ENCODE results near the gene WDR37. TPM values are rescaled to one million over a fixed set of nuclear protein-coding genes. Genes with fewer than 3 reads are reported as not detected.
A peak's percentile ranks its signal among the peaks of the same experiment; 100 is the strongest.

WDR37 gene
- total RNA-seq, 1 donor from 2014 or later, result 13.6 TPM

- Mint-ChIP-seq H3K9me3 (ENCODE audit: unreplicated experiment) (peaks cover 41% of the 10 kb centered on the region), H3K36me3 (ENCODE audit: unreplicated experiment) (peaks cover 5% of the 10 kb centered on the region), H3K27ac (ENCODE audit: unreplicated experiment) (no peak overlapping the region), H3K27me3 (ENCODE audit: unreplicated experiment) (peaks cover 31% of the 10 kb centered on the region), H3K4me1 (ENCODE audit: unreplicated experiment) (no peaks in the 10 kb centered on the region), H3K4me3 (ENCODE audit: unreplicated experiment) (no peak overlapping the region)
- peak; percentile 56 for DNase-seq (ENCODE audit: extremely low spot score, unreplicated experiment)
- no peak for TF ChIP-seq CTCF (IDR thresholded peaks at IDR 0.05)
Measured at GRCh38 chr10:1141261-1141660, 85.1 kb downstream of the WDR37 start.

DNA sequence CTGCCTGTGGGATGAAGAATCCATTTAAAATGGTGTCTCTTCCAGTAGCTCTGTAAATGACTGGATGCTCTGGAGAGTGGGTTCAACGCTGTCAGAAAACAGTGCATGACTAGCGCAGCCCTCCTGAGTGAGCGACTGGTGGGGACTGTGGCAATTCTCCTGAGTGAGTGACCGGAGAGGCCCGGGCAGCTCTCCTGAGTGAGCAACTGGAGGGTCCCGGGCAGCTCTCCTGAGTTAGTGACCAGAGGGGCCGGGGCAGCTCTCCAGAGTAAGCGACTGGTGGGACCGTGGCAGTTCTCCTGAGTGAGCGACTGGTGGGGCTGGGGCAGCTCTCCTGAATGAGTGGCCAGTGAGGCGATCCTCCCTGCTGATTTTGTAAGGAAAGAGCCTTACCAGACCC lies 85.5 kb downstream of the WDR37 start:
- DNase-seq (ENCODE audit: extremely low spot score, unreplicated experiment), result peak; percentile 64
- Mint-ChIP-seq H3K4me3 (ENCODE audit: unreplicated experiment) (no peak overlapping the region), H3K27me3 (ENCODE audit: unreplicated experiment) (peaks cover 31% of the 10 kb centered on the region), H3K4me1 (ENCODE audit: unreplicated experiment) (no peaks in the 10 kb centered on the region), H3K36me3 (ENCODE audit: unreplicated experiment) (peaks cover 5% of the 10 kb centered on the region), H3K9me3 (ENCODE audit: unreplicated experiment) (peaks cover 42% of the 10 kb centered on the region), H3K27ac (ENCODE audit: unreplicated experiment) (no peak overlapping the region)
- TF ChIP-seq CTCF (IDR thresholded peaks at IDR 0.05), result no peak

DNA sequence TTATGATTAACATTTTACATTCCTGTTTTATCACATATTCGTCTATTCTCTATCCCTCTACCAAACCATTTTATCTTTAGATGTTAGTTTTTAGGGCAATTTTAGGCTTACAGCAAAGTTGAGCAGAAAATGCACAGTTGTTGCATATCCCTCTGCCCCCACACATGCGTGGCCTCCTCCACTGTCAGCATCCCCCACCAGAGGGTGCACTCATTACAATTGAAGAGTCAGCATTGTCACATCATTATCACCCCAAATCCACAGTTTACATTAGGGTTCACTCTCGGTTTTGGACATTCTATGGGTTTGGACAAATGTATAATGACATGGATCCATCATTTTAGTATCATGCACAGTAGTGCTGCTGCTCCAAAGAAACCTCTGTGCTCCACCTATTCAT lies 86.4 kb downstream of the WDR37 start:
- DNase-seq (ENCODE audit: extremely low spot score, unreplicated experiment), result peak; percentile 48
- Mint-ChIP-seq H3K4me1 (ENCODE audit: unreplicated experiment) (no peaks in the 10 kb centered on the region), H3K36me3 (ENCODE audit: unreplicated experiment) (peaks cover 5% of the 10 kb centered on the region), H3K4me3 (ENCODE audit: unreplicated experiment) (no peak overlapping the region), H3K9me3 (ENCODE audit: unreplicated experiment) (peaks cover 42% of the 10 kb centered on the region), H3K27ac (ENCODE audit: unreplicated experiment) (no peak overlapping the region), H3K27me3 (ENCODE audit: unreplicated experiment) (peaks cover 31% of the 10 kb centered on the region)
- TF ChIP-seq CTCF (IDR thresholded peaks at IDR 0.05), result peak; percentile 37

- Mint-ChIP-seq H3K36me3 (ENCODE audit: unreplicated experiment) (no peaks in the 10 kb centered on the region), H3K4me3 (ENCODE audit: unreplicated experiment) (no peak overlapping the region), H3K4me1 (ENCODE audit: unreplicated experiment) (no peaks in the 10 kb centered on the region), H3K27ac (ENCODE audit: unreplicated experiment) (no peak overlapping the region), H3K9me3 (ENCODE audit: unreplicated experiment) (peaks cover 23% of the 10 kb centered on the region), H3K27me3 (ENCODE audit: unreplicated experiment) (peaks cover 20% of the 10 kb centered on the region)
- no peak for TF ChIP-seq CTCF (IDR thresholded peaks at IDR 0.05)
- DNase-seq (ENCODE audit: extremely low spot score, unreplicated experiment), result peak; percentile 51
Measured at GRCh38 chr10:1147810-1148209, 91.6 kb downstream of the WDR37 start.

- peaks cover 13% of the 10 kb centered on the region for H3K27me3 Mint-ChIP-seq (ENCODE audit: unreplicated experiment)
- no peaks in the 10 kb centered on the region for H3K36me3 Mint-ChIP-seq (ENCODE audit: unreplicated experiment)
- H3K4me3 Mint-ChIP-seq (ENCODE audit: unreplicated experiment), result no peak overlapping the region
- no peak overlapping the region for H3K27ac Mint-ChIP-seq (ENCODE audit: unreplicated experiment)
- DNase-seq (ENCODE audit: extremely low spot score, unreplicated experiment), result no peak
- TF ChIP-seq CTCF (IDR thresholded peaks at IDR 0.05), result no peak
- no peaks in the 10 kb centered on the region for H3K4me1 Mint-ChIP-seq (ENCODE audit: unreplicated experiment)
- peaks cover 15% of the 10 kb centered on the region for H3K9me3 Mint-ChIP-seq (ENCODE audit: unreplicated experiment)
Measured at GRCh38 chr10:1148855-1149605, 92.8 kb downstream of the WDR37 start.

All from osteocyte (in vitro differentiated cells).